CD4-positive, alpha-beta memory T cell (primary cell): Measurements from ENCODE around the gene CAMK1G. TPM values are rescaled to one million over a fixed set of nuclear protein-coding genes. Genes with fewer than 3 reads are reported as not detected.

Source experiments
- CTCF ChIA-PET: fragments of 350-600 bp; sonication (Branson Sonifier 250); formaldehyde crosslinking; loops from one replicate; lab custom pipeline; 2021; ENCODE audit warnings: inconsistent platforms; ENCODE audit not compliant: partially characterized antibody; lab: Charles Lee
- POLR2A ChIA-PET: fragments of 350-600 bp; sonication (Branson Sonifier 250); formaldehyde crosslinking; loops from one replicate; lab custom pipeline; 2021; ENCODE audit not compliant: partially characterized antibody; lab: Charles Lee
- DNase-seq, 5 donors: peaks; one replicate each; pipeline versions ENCODE4 v3.0.0 to v3.0.0-alpha.2; 2020 to 2022; ENCODE audit warnings: mixed read lengths in 1 of 5
- H3K27ac ChIP-seq: one replicate; pipeline ENCODE4 v1.7.0; 2013; ENCODE audit warnings: low read depth, low read length
- H3K27me3 ChIP-seq: 2 replicates; pipeline ENCODE4 v1.7.0; 2013; ENCODE audit warnings: mild to moderate bottlenecking, low read length, moderate library complexity; ENCODE audit not compliant: insufficient read depth
- H3K36me3 ChIP-seq: 2 replicates; pipeline ENCODE4 v1.7.0; 2013; ENCODE audit warnings: mild to moderate bottlenecking, low read length, moderate library complexity; ENCODE audit not compliant: insufficient read depth
- H3K4me1 ChIP-seq: 2 replicates; pipeline ENCODE4 v1.7.0; 2013; ENCODE audit warnings: mild to moderate bottlenecking, low read length, moderate library complexity; ENCODE audit not compliant: insufficient read depth
- H3K4me3 ChIP-seq, 2 donors: one replicate each; pipeline ENCODE4 v1.7.0; 2013; ENCODE audit warnings: low read length in 2 of 2, mild to moderate bottlenecking in 1 of 2
- H3K9me3 ChIP-seq, 2 donors: one replicate each; pipeline ENCODE4 v1.7.0; 2013; ENCODE audit warnings: low read length in 2 of 2, control low read depth in 1 of 2; ENCODE audit not compliant: control insufficient read depth in 1 of 2
- H3K27ac Mint-ChIP-seq, 7 donors: one replicate each; pipeline ENCODE4 v1.8.0; 2020 to 2021; ENCODE audit warnings: mixed read lengths in 7 of 7, mild to moderate bottlenecking in 6 of 7, inconsistent platforms in 3 of 7, moderate library complexity in 3 of 7
- H3K27me3 Mint-ChIP-seq, 2 donors: one replicate each; pipeline ENCODE4 v1.8.0; 2020 to 2021; ENCODE audit warnings: mixed read lengths in 2 of 2
- H3K36me3 Mint-ChIP-seq, 2 donors: one replicate each; pipeline ENCODE4 v1.8.0; 2020 to 2021; ENCODE audit warnings: mixed read lengths in 2 of 2, inconsistent platforms in 1 of 2, mild to moderate bottlenecking in 1 of 2
- H3K4me1 Mint-ChIP-seq, 4 donors: one replicate each; pipeline ENCODE4 v1.8.0; 2020 to 2021; ENCODE audit warnings: mixed read lengths in 4 of 4, mild to moderate bottlenecking in 1 of 4
- H3K4me3 Mint-ChIP-seq, 8 donors: one replicate each; pipeline ENCODE4 v1.8.0; 2020 to 2021; ENCODE audit warnings: mixed read lengths in 8 of 8, mild to moderate bottlenecking in 7 of 8, moderate library complexity in 6 of 8, inconsistent platforms in 3 of 8
- H3K9me3 Mint-ChIP-seq, 8 donors: one replicate each; pipeline ENCODE4 v1.8.0; 2020 to 2021; ENCODE audit warnings: mixed read lengths in 8 of 8, mild to moderate bottlenecking in 5 of 8, inconsistent platforms in 3 of 8, moderate library complexity in 1 of 8
- intact Hi-C: fragments of 100-400 bp; cut with micrococcal nuclease; formaldehyde crosslinking; loops from one replicate; pipeline ENCODE4 v1.15.1; 2023
- microRNA-seq: library from miRNA; unstranded; fragments of <30 nt; microRNA quantifications from one replicate; pipeline ENCODE4 v1.2.0, GENCODE V29; 2021; ENCODE audit warnings: borderline replicate concordance, borderline number of aligned reads, borderline microRNAs expressed, mixed read lengths
- polyA plus RNA-seq, 2 donors: library from polyadenylated mRNA; unstranded; fragments of 300-500 nt; fragmentation: Illumina TruSeq; gene quantifications; one replicate each; pipeline ENCODE4 v1.2.3, GENCODE V29; 2021
- total RNA-seq, 2 experiments: library from RNA; stranded (reverse); gene quantifications; one replicate each; pipeline ENCODE4 v1.2.3, GENCODE V29; 2021

Gene CAMK1G
- total and polyA plus RNA-seq, 4 experiments from 2014 or later, result not detected

DNA sequence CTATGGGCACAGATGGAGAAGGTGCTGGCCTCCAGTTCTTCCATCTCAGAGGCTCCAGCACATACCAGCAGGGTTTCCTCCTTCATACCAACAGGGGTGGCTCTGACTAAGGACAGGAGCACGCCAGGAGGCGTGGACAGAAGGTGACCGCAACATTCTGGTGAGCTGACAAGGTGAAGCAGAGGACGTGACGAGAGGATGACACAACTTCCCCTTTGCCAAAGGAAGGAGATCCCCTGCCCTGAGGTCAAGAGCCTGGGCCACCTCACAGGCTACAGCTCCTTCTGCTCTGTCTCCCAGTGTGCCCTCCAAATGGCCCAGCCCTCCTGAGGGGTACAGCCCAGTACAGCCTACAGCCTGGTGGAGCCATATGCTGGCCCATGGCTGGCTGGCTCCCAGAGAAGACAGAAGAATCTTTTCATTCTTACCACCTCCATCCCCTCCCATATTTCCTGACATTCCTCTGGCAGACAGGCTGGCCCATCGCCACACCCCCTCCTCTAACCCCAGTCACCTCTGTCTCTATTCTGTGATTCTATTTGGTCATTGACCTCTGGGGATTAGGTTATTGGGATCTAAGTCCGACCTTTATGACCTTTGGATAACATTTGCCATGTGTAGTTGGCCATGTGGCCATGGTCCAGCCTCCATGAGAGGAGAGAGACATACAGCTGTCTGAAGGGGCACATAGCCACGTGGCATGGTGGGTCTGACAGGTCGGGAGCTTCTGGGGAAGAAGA lies 73.8 kb downstream of the CAMK1G start:
- DNase-seq, result no peak
- H3K36me3 Mint-ChIP-seq, result no peaks in the 10 kb centered on the region

GRCh38 chr1:209657918-209658317 lies 74.4 kb downstream of the CAMK1G start:
- H3K27ac Mint-ChIP-seq, result no peak overlapping the region
- H3K4me3 ChIP-seq, result no peak overlapping the region
- no peaks in the 10 kb centered on the region for H3K9me3 ChIP-seq
- peaks cover 12% of the 10 kb centered on the region for H3K4me1 ChIP-seq
- intact Hi-C loops, result no loop called here
- H3K27me3 Mint-ChIP-seq, result no peaks in the 10 kb centered on the region
- H3K27ac ChIP-seq, result no peak overlapping the region
- no peaks in the 10 kb centered on the region for H3K27me3 ChIP-seq
- no peaks in the 10 kb centered on the region for H3K36me3 ChIP-seq
- no peak overlapping the region for H3K4me3 Mint-ChIP-seq
- H3K36me3 Mint-ChIP-seq, result no peaks in the 10 kb centered on the region
- ChIA-PET CTCF (interaction anchor here (1.3 kb wide), 1 partner anchor 34 kb away, joined by 5 read pairs; no protein-coding TSS in a partner anchor), POLR2A (no interaction called here)
- no peak for DNase-seq
- H3K9me3 Mint-ChIP-seq, result peaks cover 0 to 2% (median 0%) of the 10 kb centered on the region in 8 donors
- peaks cover 8 to 25% (median 11%) of the 10 kb centered on the region in 4 donors for H3K4me1 Mint-ChIP-seq

More for the DNA sequence above, 73.8 kb downstream of the CAMK1G start:
- H3K9me3 ChIP-seq, result no peaks in the 10 kb centered on the region
- no peaks in the 10 kb centered on the region for H3K27me3 ChIP-seq
- CTCF ChIA-PET, result interaction anchor here (1.3 kb wide), 1 partner anchor 30 kb away, joined by 3 read pairs; no protein-coding TSS in a partner anchor
- H3K27ac ChIP-seq, result no peak overlapping the region
- peaks cover 0 to 2% (median 0%) of the 10 kb centered on the region in 8 donors for H3K9me3 Mint-ChIP-seq
- POLR2A ChIA-PET, result no interaction called here
- no peaks in the 10 kb centered on the region for H3K27me3 Mint-ChIP-seq
- intact Hi-C loops, result no loop called here
- no peak overlapping the region for H3K27ac Mint-ChIP-seq
- H3K36me3 ChIP-seq, result no peaks in the 10 kb centered on the region
- H3K4me3 Mint-ChIP-seq, result no peak overlapping the region
- peaks cover 9 to 31% (median 16%) of the 10 kb centered on the region in 4 donors for H3K4me1 Mint-ChIP-seq
- H3K4me1 ChIP-seq, result peaks cover 17% of the 10 kb centered on the region
- H3K4me3 ChIP-seq, result no peak overlapping the region

- Mint-ChIP-seq H3K27me3 (no peaks in the 10 kb centered on the region), H3K36me3 (no peaks in the 10 kb centered on the region), H3K4me3 (peak overlapping the region in 4 of 8 donors; percentile 11 to 38 (median 24)), H3K4me1 (peaks cover 7 to 16% (median 9%) of the 10 kb centered on the region in 4 donors), H3K9me3 (peaks cover 0 to 2% (median 0%) of the 10 kb centered on the region in 8 donors), H3K27ac (peak overlapping the region in 3 of 7 donors; percentile 1 to 28 (median 14))
- peaks cover 9% of the 10 kb centered on the region for H3K4me1 ChIP-seq
- CTCF ChIA-PET, result interaction anchor here (0.7 to 1.8 kb wide), 3 partner anchors 10 to 96 kb away, joined by 3 to 4 read pairs (median 3); no protein-coding TSS in a partner anchor
- no peaks in the 10 kb centered on the region for H3K27me3 ChIP-seq
- no peaks in the 10 kb centered on the region for H3K36me3 ChIP-seq
- POLR2A ChIA-PET, result no interaction called here
- intact Hi-C loops, result no loop called here
- no peak for DNase-seq
- H3K27ac ChIP-seq, result no peak overlapping the region
- no peak overlapping the region for H3K4me3 ChIP-seq
- no peaks in the 10 kb centered on the region for H3K9me3 ChIP-seq
These were observed 76.4 kb downstream of the CAMK1G start for GRCh38 chr1:209659909-209660308.

- Mint-ChIP-seq H3K27ac (peak overlapping the region in 1 of 7 donors; percentile 19), H3K36me3 (no peaks in the 10 kb centered on the region), H3K9me3 (peaks cover 0 to 2% (median 0%) of the 10 kb centered on the region in 8 donors), H3K4me3 (no peak overlapping the region), H3K4me1 (peaks cover 7 to 16% (median 9%) of the 10 kb centered on the region in 4 donors), H3K27me3 (no peaks in the 10 kb centered on the region)
- H3K27ac ChIP-seq, result no peak overlapping the region
- H3K27me3 ChIP-seq, result no peaks in the 10 kb centered on the region
- CTCF ChIA-PET, result no interaction called here
- H3K4me1 ChIP-seq, result peaks cover 9% of the 10 kb centered on the region
- POLR2A ChIA-PET, result no interaction called here
- no peak for DNase-seq
- intact Hi-C loops, result no loop called here
- no peaks in the 10 kb centered on the region for H3K36me3 ChIP-seq
- H3K4me3 ChIP-seq, result no peak overlapping the region
- H3K9me3 ChIP-seq, result no peaks in the 10 kb centered on the region
These were observed 77.6 kb downstream of the CAMK1G start for GRCh38 chr1:209661071-209661470.

DNA sequence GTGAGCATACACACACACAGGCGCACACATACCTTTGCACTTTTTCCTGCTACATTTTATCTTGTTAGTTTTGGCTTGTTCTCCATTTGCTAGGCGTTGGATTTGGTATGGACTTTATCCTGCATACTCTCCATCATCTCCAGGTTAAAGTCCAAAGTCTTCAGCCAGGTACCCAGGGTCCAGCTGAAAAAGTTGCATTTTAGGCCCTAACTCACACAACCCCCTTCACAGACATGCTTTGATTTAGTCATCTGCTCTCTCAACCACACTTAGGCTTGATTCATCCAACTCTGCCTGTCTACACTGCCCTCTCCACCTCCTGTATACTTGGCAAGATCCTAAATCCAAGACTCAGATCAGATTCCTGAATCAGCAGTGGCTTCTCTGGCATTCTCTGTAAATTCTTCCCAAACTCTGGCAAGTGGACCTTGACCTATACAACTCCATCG lies 79.4 kb downstream of the CAMK1G start:
- Histone ChIP-seq H3K4me1 (peaks cover 9% of the 10 kb centered on the region), H3K27ac (no peak overlapping the region), H3K9me3 (no peaks in the 10 kb centered on the region), H3K36me3 (no peaks in the 10 kb centered on the region), H3K4me3 (no peak overlapping the region), H3K27me3 (no peaks in the 10 kb centered on the region)
- POLR2A ChIA-PET, result no interaction called here
- H3K9me3 Mint-ChIP-seq, result peaks cover 0 to 2% (median 0%) of the 10 kb centered on the region in 8 donors
- DNase-seq, result no peak
- no peak overlapping the region for H3K27ac Mint-ChIP-seq
- no peak overlapping the region for H3K4me3 Mint-ChIP-seq
- H3K27me3 Mint-ChIP-seq, result no peaks in the 10 kb centered on the region
- H3K36me3 Mint-ChIP-seq, result no peaks in the 10 kb centered on the region
- peaks cover 6 to 16% (median 8%) of the 10 kb centered on the region in 4 donors for H3K4me1 Mint-ChIP-seq
- CTCF ChIA-PET, result no interaction called here
- intact Hi-C loops, result no loop called here

Small RNA genes within 50 kb of the gene (microRNA-seq; reads per million reads assigned to microRNA genes)
- not detected for gene MIR4260

Other genes starting within 250 kb of the CAMK1G start
- under 1 TPM; 0.38 to 0.69 TPM for gene LAMB3, start 68.7 kb downstream of the CAMK1G start, total RNA-seq
- under 1 TPM in 1 of 2 donors, not detected in 1; 0.18 TPM for gene LAMB3, start 68.7 kb downstream of the CAMK1G start, polyA plus RNA-seq
- gene G0S2, start 91.7 kb downstream of the CAMK1G start, total RNA-seq, result 1 to 10 TPM in 1 of 2 experiments, not detected in 1; 1.2 TPM
- 1 to 10 TPM in 1 of 2 donors, under 1 TPM in 1; 0.58 to 2.0 TPM for gene G0S2, start 91.7 kb downstream of the CAMK1G start, polyA plus RNA-seq
- gene HSD11B1, start 121.1 kb downstream of the CAMK1G start, total RNA-seq, result under 1 TPM in 1 of 2 experiments, not detected in 1; 0.49 TPM
- 1 to 10 TPM; 5.6 to 7.3 TPM for gene HSD11B1, start 121.1 kb downstream of the CAMK1G start, polyA plus RNA-seq
- 100 to 1,000 TPM; 571 to 574 TPM for gene TRAF3IP3, start 172.3 kb downstream of the CAMK1G start, total RNA-seq
- 100 to 1,000 TPM; 435 to 487 TPM for gene TRAF3IP3, start 172.3 kb downstream of the CAMK1G start, polyA plus RNA-seq
- 1 to 10 TPM; 1.2 TPM for gene C1orf74, start 200.8 kb downstream of the CAMK1G start, total RNA-seq
- gene C1orf74, start 200.8 kb downstream of the CAMK1G start, polyA plus RNA-seq, result under 1 TPM in 1 of 2 donors, not detected in 1; 0.41 TPM
- gene IRF6, start 222.4 kb downstream of the CAMK1G start, total RNA-seq, result under 1 TPM; 0.15 to 0.50 TPM
- gene IRF6, start 222.4 kb downstream of the CAMK1G start, polyA plus RNA-seq, result under 1 TPM in 1 of 2 donors, not detected in 1; 0.42 TPM
- gene UTP25, start 244.3 kb downstream of the CAMK1G start, total RNA-seq, result 10 to 100 TPM; 13.4 to 13.6 TPM
- 1 to 10 TPM; 3.7 to 5.4 TPM for gene UTP25, start 244.3 kb downstream of the CAMK1G start, polyA plus RNA-seq